T-helper 1 cell treated with Interleukin-12 subunit alpha and Interleukin-12 subunit beta and Interleukin-4 antibody, amounts not matched to agents 30 ng/mL and 1 ng/mL, for 36 hours (primary cell): ENCODE results near the gene KCNJ13. TPM values are rescaled to one million over a fixed set of nuclear protein-coding genes. Genes with fewer than 3 reads are reported as not detected.
"Not testable (repeated sequence)": the region's sequence is repeated elsewhere in the genome, so short reads cannot be mapped to it uniquely, and the experiment has no call there.

Source experiments
- intact Hi-C: fragments of 100-400 bp; cut with micrococcal nuclease; formaldehyde crosslinking; loops from one replicate; pipeline ENCODE4 v1.15.1; 2024
- total RNA-seq: library from RNA; stranded (reverse); gene quantifications from 2 replicates; pipeline ENCODE4 v1.2.3, GENCODE V29; 2022

Gene KCNJ13
- total RNA-seq, 1 donor from 2014 or later = 0.12 TPM

GRCh38 chr2:232770207-232770606, 6.2 kb downstream of the KCNJ13 start:
- intact Hi-C loops = no loop called here

- intact Hi-C loops = no loop called here
Observed at GRCh38 chr2:232767866-232768265, 8.5 kb downstream of the KCNJ13 start.

- intact Hi-C loops = loop anchor here (1.0 kb wide), 4 partner anchors 77 to 490 kb away; partner anchors contain the start of gene ATG16L1
Observed at GRCh38 chr2:232761301-232761907, 15.0 kb downstream of the KCNJ13 start.

GRCh38 chr2:232757905-232758304, 18.5 kb downstream of the KCNJ13 start:
- intact Hi-C loops = no loop called here

- intact Hi-C loops = no loop called here
Observed at GRCh38 chr2:232750135-232750671, 26.2 kb downstream of the KCNJ13 start.

- intact Hi-C loops = no loop called here
Observed at GRCh38 chr2:232749331-232749730, 27.0 kb downstream of the KCNJ13 start.

- intact Hi-C loops = no loop called here
Observed at GRCh38 chr2:232748038-232748437, 28.3 kb downstream of the KCNJ13 start.

GRCh38 chr2:232744963-232745362, 31.4 kb downstream of the KCNJ13 start:
- intact Hi-C loops = no loop called here

- intact Hi-C loops = no loop called here
Observed at GRCh38 chr2:232741972-232742371, 34.4 kb downstream of the KCNJ13 start.

- intact Hi-C loops = no loop called here
Observed at GRCh38 chr2:232741294-232741693, 35.1 kb downstream of the KCNJ13 start.

GRCh38 chr2:232731470-232731869, 44.9 kb downstream of the KCNJ13 start:
- intact Hi-C loops = no loop called here

GRCh38 chr2:232728785-232729184, 47.6 kb downstream of the KCNJ13 start:
- intact Hi-C loops = no loop called here

- intact Hi-C loops = no loop called here
Observed at GRCh38 chr2:232723027-232723426, 53.3 kb downstream of the KCNJ13 start.

- intact Hi-C loops = no loop called here
Observed at GRCh38 chr2:232721882-232722281, 54.5 kb downstream of the KCNJ13 start.

- intact Hi-C loops = no loop called here
Observed at GRCh38 chr2:232721261-232721660, 55.1 kb downstream of the KCNJ13 start.

- intact Hi-C loops = not testable (repeated sequence)
Observed at GRCh38 chr2:232720056-232720455, 56.3 kb downstream of the KCNJ13 start.

Other genes with a start within 250 kb of the KCNJ13 start
- not detected in 2 replicates for gene CHRNG, start 236.9 kb downstream of the KCNJ13 start, total RNA-seq
- gene TIGD1, start 226.0 kb downstream of the KCNJ13 start, total RNA-seq = 7.1 and 8.2 TPM in 2 replicates
- gene EIF4E2, start 225.9 kb downstream of the KCNJ13 start, total RNA-seq = 87.5 and 88.7 TPM in 2 replicates
- gene EFHD1, start 143.0 kb downstream of the KCNJ13 start, total RNA-seq = 0.86 and 1.3 TPM in 2 replicates
- gene GIGYF2, start 79.2 kb downstream of the KCNJ13 start, total RNA-seq = 75.2 and 75.7 TPM in 2 replicates
- gene SNORC, start 93.7 kb upstream of the KCNJ13 start, total RNA-seq = 1.2 TPM in 2 replicates
- gene NGEF, start 236.7 kb upstream of the KCNJ13 start, total RNA-seq = not detected in 2 replicates